GM23338 (cell line): Measurements from ENCODE around the gene SDC1. TPM values are rescaled to one million over a fixed set of nuclear protein-coding genes. Genes with fewer than 3 reads are reported as not detected.

Experiments used
- ATAC-seq: fragments of 200-7000 bp; cut with Tn5 transposase; 3 replicates; pipeline ENCODE4 v1.9.1; 2020
- DNase-seq: peaks from one replicate; pipeline ENCODE4 v3.0.0-alpha.2; 2015; ENCODE audit warnings: low spot score
- H2AFZ ChIP-seq: fragments of 200-600 bp; sonication (generic); 2 replicates; pipeline ENCODE4 v1.8.0; 2016; ENCODE audit warnings: antibody characterized with exemption, mild to moderate bottlenecking, moderate library complexity
- H3F3A ChIP-seq: fragments of 200-600 bp; sonication (generic); replicated peaks from 2 replicates; pipeline ENCODE4 v1.8.0; 2017; ENCODE audit warnings: antibody characterized with exemption, mixed run types, low read depth
- H3K27ac ChIP-seq: fragments of 200-600 bp; sonication (generic); 2 replicates; pipeline ENCODE4 v1.6.1; 2016; ENCODE audit warnings: low read depth
- H3K27me3 ChIP-seq: fragments of 200-600 bp; sonication (generic); 2 replicates; pipeline ENCODE4 v1.8.0; 2016; ENCODE audit warnings: mild to moderate bottlenecking, mixed run types, moderate library complexity; ENCODE audit not compliant: insufficient read depth
- H3K36me3 ChIP-seq: fragments of 200-600 bp; sonication (generic); 2 replicates; pipeline ENCODE4 v1.8.0; 2016; ENCODE audit warnings: mild to moderate bottlenecking; ENCODE audit not compliant: insufficient read depth
- H3K4me1 ChIP-seq: fragments of 200-600 bp; sonication (generic); 2 replicates; pipeline ENCODE4 v1.8.0; 2016; ENCODE audit warnings: mild to moderate bottlenecking, moderate library complexity; ENCODE audit not compliant: insufficient read depth
- H3K4me2 ChIP-seq: fragments of 200-600 bp; sonication (generic); 2 replicates; pipeline ENCODE4 v1.7.1; 2017; ENCODE audit warnings: mixed run types
- H3K4me3 ChIP-seq: fragments of 200-600 bp; sonication (generic); 2 replicates; pipeline ENCODE4 v1.6.1; 2016; ENCODE audit warnings: mixed run types
- H3K79me2 ChIP-seq: fragments of 200-600 bp; sonication (generic); replicated peaks from 2 replicates; pipeline ENCODE4 v1.8.0; 2017; ENCODE audit warnings: mild to moderate bottlenecking; ENCODE audit not compliant: insufficient read depth
- H3K9me2 ChIP-seq: fragments of 200-600 bp; sonication (generic); 2 replicates; pipeline ENCODE4 v1.8.0; 2017; ENCODE audit not compliant: insufficient read depth
- H4K20me1 ChIP-seq: fragments of 200-600 bp; sonication (generic); replicated peaks from 2 replicates; pipeline ENCODE4 v1.8.0; 2017; ENCODE audit warnings: mild to moderate bottlenecking; ENCODE audit not compliant: insufficient read depth
- H3K27ac Mint-ChIP-seq: 2 replicates; pipeline ENCODE4 v1.8.0; 2020; ENCODE audit warnings: inconsistent platforms, mild to moderate bottlenecking, moderate library complexity, mixed read lengths
- H3K27me3 Mint-ChIP-seq: 3 replicates; pipeline ENCODE4 v1.8.0; 2022; ENCODE audit warnings: low read depth, mild to moderate bottlenecking, moderate library complexity, mixed read lengths, inconsistent platforms; ENCODE audit not compliant: insufficient read depth, poor library complexity
- H3K36me3 Mint-ChIP-seq: 3 replicates; pipeline ENCODE4 v1.8.0; 2021; ENCODE audit warnings: low read depth, mild to moderate bottlenecking, inconsistent platforms, moderate library complexity, mixed read lengths
- H3K4me1 Mint-ChIP-seq: 3 replicates; pipeline ENCODE4 v1.8.0; 2020; ENCODE audit warnings: mild to moderate bottlenecking, inconsistent platforms, mixed read lengths
- H3K4me3 Mint-ChIP-seq: 3 replicates; pipeline ENCODE4 v1.8.0; 2021; ENCODE audit warnings: moderate library complexity, mild to moderate bottlenecking, inconsistent platforms, mixed read lengths
- H3K9me3 Mint-ChIP-seq: 3 replicates; pipeline ENCODE4 v1.8.0; 2020; ENCODE audit warnings: moderate library complexity, mild to moderate bottlenecking, inconsistent platforms, mixed read lengths
- CREB1 ChIP-seq: fragments of 250-450 bp; sonication (Bioruptor Pico); IDR thresholded peaks from 2 replicates; pipeline ENCODE4 v1.5.0; 2020; ENCODE audit warnings: low read depth, mild to moderate bottlenecking, moderate library complexity
- CTCF ChIP-seq, 2 experiments: fragments of 200-600 bp in 1 of 2; sonication (generic) in 1 of 2; conservative IDR thresholded peaks; 2 replicates each; pipeline versions ENCODE4 v1.5.1 to v1.6.1; 2016 to 2017; ENCODE audit warnings: antibody characterized with exemption in 2 of 2, low read depth in 2 of 2, mild to moderate bottlenecking in 2 of 2, moderate library complexity in 1 of 2
- EZH2 ChIP-seq: fragments of 200-600 bp; sonication (generic); IDR thresholded peaks from one replicate; pipeline ENCODE4 v1.8.0; 2017; ENCODE audit warnings: antibody characterized with exemption, mild to moderate bottlenecking, low read depth; ENCODE audit not compliant: unreplicated experiment
- EZH2phosphoT487 ChIP-seq: fragments of 200-600 bp; sonication (generic); IDR thresholded peaks from one replicate; pipeline ENCODE4 v1.8.1; 2018; ENCODE audit warnings: antibody characterized with exemption; ENCODE audit not compliant: unreplicated experiment
- JUNB ChIP-seq: IDR thresholded peaks from one replicate; pipeline ENCODE4 v1.6.1; 2016; ENCODE audit warnings: antibody characterized with exemption; ENCODE audit not compliant: unreplicated experiment
- NANOG ChIP-seq: IDR thresholded peaks from 2 replicates; pipeline ENCODE4 v1.6.1; 2016; ENCODE audit warnings: antibody characterized with exemption, borderline replicate concordance
- POLR2AphosphoS5 ChIP-seq: IDR thresholded peaks from 2 replicates; pipeline ENCODE4 v1.6.1; 2016; ENCODE audit warnings: antibody characterized with exemption, low read depth
- STAT1 ChIP-seq: IDR thresholded peaks from one replicate; pipeline ENCODE4 v1.6.1; 2016; ENCODE audit warnings: antibody characterized with exemption; ENCODE audit not compliant: unreplicated experiment
- ZNF114 ChIP-seq: fragments of 250-450 bp; sonication (Bioruptor Pico); IDR thresholded peaks from 2 replicates; pipeline ENCODE4 v1.5.0; 2020; ENCODE audit warnings: mild to moderate bottlenecking, moderate library complexity
- ZNF462 ChIP-seq: fragments of 250-450 bp; sonication (Bioruptor Pico); IDR thresholded peaks from 2 replicates; pipeline ENCODE4 v1.5.0; 2020; ENCODE audit warnings: mild to moderate bottlenecking, moderate library complexity
- polyA plus RNA-seq: library from polyadenylated mRNA; unstranded; fragments of >200 nt; fragmentation: Nextera tagmentation; extraction: Ambion mirVana; gene quantifications from 2 replicates; pipeline ENCODE4 v1.2.1, GENCODE V29; 2016
- total RNA-seq: library from RNA; depleted of rRNA; stranded (reverse); fragments of >200 nt; shearing (Covaris generic); gene quantifications from 2 replicates; pipeline ENCODE4 v1.2.3, GENCODE V29; 2014
- TF ChIP-seq, protein P1 (sequence below): IDR thresholded peaks from one replicate; pipeline ENCODE4 v1.6.1; 2018; ENCODE audit warnings: antibody characterized with exemption; ENCODE audit not compliant: unreplicated experiment
- TF ChIP-seq, protein P2 (sequence below): IDR thresholded peaks from 2 replicates; pipeline ENCODE4 v1.6.1; 2016; ENCODE audit warnings: antibody characterized with exemption

Gene SDC1
- total and polyA plus RNA-seq, 2 experiments from 2014 or later, result 16.6 to 43.0 TPM

DNA sequence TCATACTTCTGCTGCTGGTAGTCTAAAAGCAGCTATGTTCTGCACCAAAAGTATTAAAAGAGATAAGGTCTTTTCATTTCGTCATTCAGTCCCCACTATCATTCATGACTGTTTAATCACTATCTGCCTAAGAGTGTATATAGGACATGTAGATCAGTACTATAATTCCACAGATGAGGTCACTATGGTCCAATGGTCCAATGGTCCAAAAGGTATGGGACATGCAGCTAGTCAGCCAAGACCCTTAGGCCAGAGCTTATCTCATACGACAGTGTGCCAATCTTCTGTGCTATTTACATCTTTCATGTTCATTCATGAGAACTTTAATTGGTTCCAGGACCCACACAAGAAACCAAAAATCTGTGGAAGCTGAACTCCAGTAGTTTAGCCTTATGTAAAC lies 42.6 kb upstream of the SDC1 start:
- H2AFZ ChIP-seq, result no peak overlapping the region
- H3K9me2 ChIP-seq, result no peaks in the 10 kb centered on the region
- H3K4me1 ChIP-seq, result no peaks in the 10 kb centered on the region
- no peaks in the 10 kb centered on the region for H3K4me1 Mint-ChIP-seq
- ATAC-seq (no peak), DNase-seq (no peak)
- no peak overlapping the region for H3K27ac Mint-ChIP-seq
- H3F3A ChIP-seq, result no peaks in the 10 kb centered on the region
- no peaks in the 10 kb centered on the region for H3K27me3 ChIP-seq
- H3K4me3 ChIP-seq, result no peak overlapping the region
- no peak for TF ChIP-seq ZNF462 (CRISPR knock-in tag)
- TF ChIP-seq, protein P1, sequence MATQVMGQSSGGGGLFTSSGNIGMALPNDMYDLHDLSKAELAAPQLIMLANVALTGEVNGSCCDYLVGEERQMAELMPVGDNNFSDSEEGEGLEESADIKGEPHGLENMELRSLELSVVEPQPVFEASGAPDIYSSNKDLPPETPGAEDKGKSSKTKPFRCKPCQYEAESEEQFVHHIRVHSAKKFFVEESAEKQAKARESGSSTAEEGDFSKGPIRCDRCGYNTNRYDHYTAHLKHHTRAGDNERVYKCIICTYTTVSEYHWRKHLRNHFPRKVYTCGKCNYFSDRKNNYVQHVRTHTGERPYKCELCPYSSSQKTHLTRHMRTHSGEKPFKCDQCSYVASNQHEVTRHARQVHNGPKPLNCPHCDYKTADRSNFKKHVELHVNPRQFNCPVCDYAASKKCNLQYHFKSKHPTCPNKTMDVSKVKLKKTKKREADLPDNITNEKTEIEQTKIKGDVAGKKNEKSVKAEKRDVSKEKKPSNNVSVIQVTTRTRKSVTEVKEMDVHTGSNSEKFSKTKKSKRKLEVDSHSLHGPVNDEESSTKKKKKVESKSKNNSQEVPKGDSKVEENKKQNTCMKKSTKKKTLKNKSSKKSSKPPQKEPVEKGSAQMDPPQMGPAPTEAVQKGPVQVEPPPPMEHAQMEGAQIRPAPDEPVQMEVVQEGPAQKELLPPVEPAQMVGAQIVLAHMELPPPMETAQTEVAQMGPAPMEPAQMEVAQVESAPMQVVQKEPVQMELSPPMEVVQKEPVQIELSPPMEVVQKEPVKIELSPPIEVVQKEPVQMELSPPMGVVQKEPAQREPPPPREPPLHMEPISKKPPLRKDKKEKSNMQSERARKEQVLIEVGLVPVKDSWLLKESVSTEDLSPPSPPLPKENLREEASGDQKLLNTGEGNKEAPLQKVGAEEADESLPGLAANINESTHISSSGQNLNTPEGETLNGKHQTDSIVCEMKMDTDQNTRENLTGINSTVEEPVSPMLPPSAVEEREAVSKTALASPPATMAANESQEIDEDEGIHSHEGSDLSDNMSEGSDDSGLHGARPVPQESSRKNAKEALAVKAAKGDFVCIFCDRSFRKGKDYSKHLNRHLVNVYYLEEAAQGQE, result no peak
- TF ChIP-seq JUNB, result no peak
- no peak for TF ChIP-seq NANOG
- no peak for TF ChIP-seq EZH2phosphoT487
- TF ChIP-seq POLR2AphosphoS5, result no peak
- TF ChIP-seq EZH2, result no peak
- TF ChIP-seq CREB1 (CRISPR knock-in tag), result no peak
- TF ChIP-seq ZNF114, result no peak
- TF ChIP-seq, protein P2, sequence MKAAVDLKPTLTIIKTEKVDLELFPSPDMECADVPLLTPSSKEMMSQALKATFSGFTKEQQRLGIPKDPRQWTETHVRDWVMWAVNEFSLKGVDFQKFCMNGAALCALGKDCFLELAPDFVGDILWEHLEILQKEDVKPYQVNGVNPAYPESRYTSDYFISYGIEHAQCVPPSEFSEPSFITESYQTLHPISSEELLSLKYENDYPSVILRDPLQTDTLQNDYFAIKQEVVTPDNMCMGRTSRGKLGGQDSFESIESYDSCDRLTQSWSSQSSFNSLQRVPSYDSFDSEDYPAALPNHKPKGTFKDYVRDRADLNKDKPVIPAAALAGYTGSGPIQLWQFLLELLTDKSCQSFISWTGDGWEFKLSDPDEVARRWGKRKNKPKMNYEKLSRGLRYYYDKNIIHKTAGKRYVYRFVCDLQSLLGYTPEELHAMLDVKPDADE, result no peak
- no peak for TF ChIP-seq STAT1
- no peak for TF ChIP-seq CTCF (conservative IDR thresholded peaks at IDR 0.05; ENCODE audit: low read depth in 2 of 2)
- no peaks in the 10 kb centered on the region for H3K9me3 Mint-ChIP-seq
- no peak overlapping the region for H3K27ac ChIP-seq
- peaks cover 5% of the 10 kb centered on the region; the same call in 1 of the 2 replicates for H3K36me3 ChIP-seq
- peaks cover 2% of the 10 kb centered on the region; the same call in 1 of the 2 replicates for H3K79me2 ChIP-seq
- H3K36me3 Mint-ChIP-seq, result peaks cover 27% of the 10 kb centered on the region
- peaks cover 2% of the 10 kb centered on the region; the same call in 1 of the 2 replicates for H4K20me1 ChIP-seq
- peaks cover 6% of the 10 kb centered on the region for H3K27me3 Mint-ChIP-seq
- no peak overlapping the region for H3K4me2 ChIP-seq
- H3K4me3 Mint-ChIP-seq, result no peak overlapping the region
